T-helper 1 cell (primary cell): ENCODE measurements around the gene GPBAR1.

ENCODE experiments used
- DNase-seq, 5 donors: peaks; one replicate each; pipeline ENCODE4 v3.0.0-alpha.2; 2012 to 2020

The GPBAR1 gene

GRCh38 chr2:218244665-218245064 lies 16.1 kb upstream of the GPBAR1 start:
- no peak for DNase-seq

- DNase-seq = no peak
Measured at GRCh38 chr2:218245214-218245613, 15.6 kb upstream of the GPBAR1 start.

GRCh38 chr2:218249691-218250090 lies 11.1 kb upstream of the GPBAR1 start:
- DNase-seq = no peak

GRCh38 chr2:218252509-218253231 lies 8.1 kb upstream of the GPBAR1 start:
- no peak for DNase-seq

GRCh38 chr2:218253232-218253625 lies 7.6 kb upstream of the GPBAR1 start:
- no peak for DNase-seq

GRCh38 chr2:218255446-218255845 lies 5.4 kb upstream of the GPBAR1 start:
- no peak for DNase-seq

GRCh38 chr2:218256612-218257350 lies 4.0 kb upstream of the GPBAR1 start:
- no peak for DNase-seq

- DNase-seq = peak in 4 of 5 donors; percentile 47 to 73 (median 57)
Measured at GRCh38 chr2:218257390-218257981, 3.3 kb upstream of the GPBAR1 start.

- no peak for DNase-seq
Measured at GRCh38 chr2:218259099-218259961, 1.5 kb upstream of the GPBAR1 start.

- no peak for DNase-seq
Measured at GRCh38 chr2:218260166-218260565, 649 bp upstream of the GPBAR1 start.

GRCh38 chr2:218261423-218262236 lies 815 bp downstream of the GPBAR1 start:
- DNase-seq = no peak

- DNase-seq = no peak
Measured at GRCh38 chr2:218262237-218262600, 1.4 kb downstream of the GPBAR1 start.

- no peak for DNase-seq
Measured at GRCh38 chr2:218262631-218263586, 2.1 kb downstream of the GPBAR1 start.

- DNase-seq = no peak
Measured at GRCh38 chr2:218263817-218264641, 3.2 kb downstream of the GPBAR1 start.

- DNase-seq = no peak
Measured at GRCh38 chr2:218264773-218265561, 4.2 kb downstream of the GPBAR1 start.

GRCh38 chr2:218265626-218266025 lies 4.8 kb downstream of the GPBAR1 start:
- no peak for DNase-seq

- DNase-seq = no peak
Measured at GRCh38 chr2:218266316-218266979, 5.6 kb downstream of the GPBAR1 start.

- DNase-seq = no peak
Measured at GRCh38 chr2:218267259-218267658, 6.4 kb downstream of the GPBAR1 start.
